A673 (cell line): ENCODE results near the gene APELA.
"Not testable (repeated sequence)": the region's sequence is repeated elsewhere in the genome, so short reads cannot be mapped to it uniquely, and the experiment has no call there.

Experiments used
- EZH2 ChIP-seq: fragments of 200-600 bp; sonication (generic); IDR thresholded peaks from 2 replicates; pipeline ENCODE4 v1.6.1; 2017; ENCODE audit warnings: borderline replicate concordance, low read depth, mild to moderate bottlenecking, mixed read lengths, antibody characterized with exemption, low read length; ENCODE audit not compliant: poor library complexity, severe bottlenecking
- TF ChIP-seq, protein P1 (sequence below): fragments of 300-800, 200-600 bp; sonication (generic); conservative IDR thresholded peaks from 2 replicates; pipeline ENCODE4 v1.5.1; 2017; ENCODE audit warnings: low read depth, mild to moderate bottlenecking, antibody characterized with exemption, low read length, moderate library complexity, mixed read lengths

DNA sequence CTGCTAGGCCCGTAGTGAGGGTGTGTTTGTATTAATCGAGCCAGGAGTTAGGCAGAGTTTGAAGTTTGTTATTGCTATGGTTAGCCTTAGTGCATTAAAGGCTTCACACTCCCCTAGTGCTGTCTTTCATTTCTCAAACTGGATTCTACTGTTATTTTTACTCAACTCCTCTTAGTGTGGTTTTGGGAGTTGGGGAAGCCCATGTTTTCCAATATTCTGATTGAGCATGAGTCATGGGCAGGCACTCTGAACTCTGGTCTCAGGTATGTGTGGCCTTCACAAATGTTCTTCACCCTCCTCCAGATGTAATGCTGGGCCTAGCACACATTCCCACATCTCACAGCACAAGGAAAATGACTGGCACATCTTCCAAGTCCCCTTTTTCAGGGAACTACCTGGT, 50.1 kb downstream of the APELA start:
- TF ChIP-seq, protein P1, sequence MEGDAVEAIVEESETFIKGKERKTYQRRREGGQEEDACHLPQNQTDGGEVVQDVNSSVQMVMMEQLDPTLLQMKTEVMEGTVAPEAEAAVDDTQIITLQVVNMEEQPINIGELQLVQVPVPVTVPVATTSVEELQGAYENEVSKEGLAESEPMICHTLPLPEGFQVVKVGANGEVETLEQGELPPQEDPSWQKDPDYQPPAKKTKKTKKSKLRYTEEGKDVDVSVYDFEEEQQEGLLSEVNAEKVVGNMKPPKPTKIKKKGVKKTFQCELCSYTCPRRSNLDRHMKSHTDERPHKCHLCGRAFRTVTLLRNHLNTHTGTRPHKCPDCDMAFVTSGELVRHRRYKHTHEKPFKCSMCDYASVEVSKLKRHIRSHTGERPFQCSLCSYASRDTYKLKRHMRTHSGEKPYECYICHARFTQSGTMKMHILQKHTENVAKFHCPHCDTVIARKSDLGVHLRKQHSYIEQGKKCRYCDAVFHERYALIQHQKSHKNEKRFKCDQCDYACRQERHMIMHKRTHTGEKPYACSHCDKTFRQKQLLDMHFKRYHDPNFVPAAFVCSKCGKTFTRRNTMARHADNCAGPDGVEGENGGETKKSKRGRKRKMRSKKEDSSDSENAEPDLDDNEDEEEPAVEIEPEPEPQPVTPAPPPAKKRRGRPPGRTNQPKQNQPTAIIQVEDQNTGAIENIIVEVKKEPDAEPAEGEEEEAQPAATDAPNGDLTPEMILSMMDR, result not testable (repeated sequence)
- TF ChIP-seq EZH2, result not testable (repeated sequence)
